HG03469 (cell line): ENCODE results near the gene HORMAD2.

Experiments used
- ATAC-seq: cut with Tn5 transposase; IDR thresholded peaks from one replicate; pipeline ENCODE4 v1.9.1; 2021; ENCODE audit warnings: mild to moderate bottlenecking, moderate library complexity, moderate number of reproducible peaks; ENCODE audit not compliant: unreplicated experiment

HORMAD2 gene, protein sequence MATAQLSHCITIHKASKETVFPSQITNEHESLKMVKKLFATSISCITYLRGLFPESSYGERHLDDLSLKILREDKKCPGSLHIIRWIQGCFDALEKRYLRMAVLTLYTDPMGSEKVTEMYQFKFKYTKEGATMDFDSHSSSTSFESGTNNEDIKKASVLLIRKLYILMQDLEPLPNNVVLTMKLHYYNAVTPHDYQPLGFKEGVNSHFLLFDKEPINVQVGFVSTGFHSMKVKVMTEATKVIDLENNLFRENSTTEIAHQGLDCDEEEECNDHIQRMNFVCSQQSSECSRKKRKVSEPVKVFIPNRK

GRCh38 chr22:30079952-30080533 lies at the start of gene HORMAD2:
TSS of gene HORMAD2 (plus strand) at chr22:30080464. CDS start at chr22:30093953, 13,489 bp downstream.
- no peak for ATAC-seq

DNA sequence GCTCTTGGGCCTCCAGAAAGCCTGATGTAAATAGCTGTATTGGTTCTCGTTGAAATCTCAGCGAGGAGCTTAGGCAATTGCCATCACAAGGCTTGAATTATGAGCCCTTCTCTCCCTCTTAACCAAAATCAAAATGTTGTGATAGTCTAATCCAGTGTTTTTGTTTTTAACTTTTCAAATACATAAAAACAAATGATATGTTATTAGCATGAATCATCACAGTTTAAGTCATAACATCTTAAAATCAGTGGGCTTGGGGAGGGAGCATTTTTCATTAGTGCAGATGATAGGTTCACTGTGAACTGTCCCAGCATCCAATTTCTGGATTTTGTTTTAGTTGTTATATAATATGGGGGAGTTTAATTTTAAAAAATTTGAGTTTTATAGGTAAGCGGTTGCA lies 48.9 kb upstream of the HORMAD2 start:
- no peak for ATAC-seq

DNA sequence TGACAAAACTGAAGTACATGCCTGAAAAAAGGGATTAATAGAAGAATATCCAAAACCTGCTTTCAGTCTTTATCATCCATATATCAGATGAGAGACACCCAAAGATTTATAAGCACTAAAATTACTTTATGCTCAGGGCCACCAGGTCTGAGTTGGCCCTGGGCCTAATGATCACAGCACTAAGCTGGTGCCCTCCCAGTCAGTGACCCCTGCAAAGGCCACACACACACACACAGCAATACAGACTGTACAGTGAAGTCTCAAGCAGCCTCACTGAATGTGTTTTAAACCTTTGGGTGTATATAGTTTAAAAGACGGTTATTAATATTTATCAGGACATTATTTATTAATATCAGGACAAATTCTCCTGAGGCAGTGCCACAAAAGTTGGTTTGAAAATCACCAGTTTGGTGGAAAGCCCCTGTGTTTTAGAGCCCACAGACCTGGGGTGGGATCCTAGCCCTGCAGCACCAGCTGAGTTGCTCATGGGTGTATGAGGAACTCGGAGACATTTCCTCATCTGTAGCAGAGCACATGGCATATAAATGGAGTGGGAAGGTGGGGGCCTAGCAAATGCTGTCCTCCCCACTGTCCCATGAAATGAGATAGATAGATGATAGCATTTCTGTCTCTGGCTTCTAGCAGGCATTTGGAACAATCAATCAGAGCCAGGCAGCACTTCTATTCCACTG lies 48.4 kb upstream of the HORMAD2 start:
- ATAC-seq, result no peak

DNA sequence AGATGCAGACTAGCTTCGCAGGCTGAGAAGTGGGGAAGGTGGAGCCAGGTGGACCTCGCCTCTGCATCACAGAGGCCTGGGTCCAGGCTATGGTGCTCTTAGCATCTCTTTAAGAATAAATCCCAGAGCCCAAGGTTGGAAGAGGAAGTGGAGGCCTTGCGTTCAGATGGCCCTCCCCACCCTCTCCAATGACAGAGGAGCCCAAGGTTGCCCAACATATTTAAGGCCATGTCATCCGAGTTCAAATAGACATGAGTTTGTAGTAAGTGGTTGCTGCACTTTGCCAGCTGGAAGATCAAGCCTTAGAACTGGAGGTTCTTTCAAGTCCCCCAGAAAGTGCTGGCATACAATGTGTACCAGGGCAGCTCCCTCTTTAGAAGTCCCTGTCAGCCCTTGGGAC lies 47.1 kb upstream of the HORMAD2 start:
- ATAC-seq, result no peak

DNA sequence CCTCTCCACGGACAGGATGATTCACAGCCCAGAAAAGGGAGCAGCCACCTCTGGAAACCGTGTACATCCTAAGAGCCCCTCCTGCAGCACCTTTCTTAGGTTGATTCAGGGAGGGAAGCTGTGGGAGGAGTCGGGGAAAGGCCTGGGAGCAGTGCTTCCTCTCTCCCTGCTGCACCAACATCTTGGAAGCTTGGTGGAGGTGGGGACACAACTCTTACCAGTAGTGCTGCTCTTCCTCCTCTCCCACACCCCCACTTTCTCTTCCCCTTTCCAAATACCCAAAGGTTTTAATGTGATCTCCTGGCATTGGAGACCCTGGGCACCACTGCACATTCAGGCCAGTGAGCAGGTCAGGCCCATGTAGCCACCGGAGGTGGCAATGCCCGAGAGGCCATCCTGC lies 46.4 kb upstream of the HORMAD2 start:
- no peak for ATAC-seq

DNA sequence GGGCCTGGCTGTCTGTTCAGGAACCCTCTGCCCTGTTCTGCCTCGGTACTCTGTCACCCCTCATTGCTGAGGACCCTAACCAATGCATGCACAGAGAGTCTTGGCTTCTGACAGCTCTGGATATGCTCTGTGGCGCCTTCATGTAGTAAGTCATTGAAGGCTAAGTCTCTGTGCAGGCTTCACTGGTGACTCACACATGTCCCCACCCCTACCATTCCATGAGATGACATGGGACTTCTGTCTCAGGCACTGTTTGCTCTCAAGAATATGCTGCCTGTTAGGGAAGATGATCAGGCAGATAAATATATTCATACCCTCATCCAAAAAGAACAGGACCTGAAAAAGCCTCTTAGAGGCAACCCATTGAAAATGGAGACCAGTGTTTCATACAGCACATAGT lies 43.6 kb upstream of the HORMAD2 start:
- no peak for ATAC-seq

DNA sequence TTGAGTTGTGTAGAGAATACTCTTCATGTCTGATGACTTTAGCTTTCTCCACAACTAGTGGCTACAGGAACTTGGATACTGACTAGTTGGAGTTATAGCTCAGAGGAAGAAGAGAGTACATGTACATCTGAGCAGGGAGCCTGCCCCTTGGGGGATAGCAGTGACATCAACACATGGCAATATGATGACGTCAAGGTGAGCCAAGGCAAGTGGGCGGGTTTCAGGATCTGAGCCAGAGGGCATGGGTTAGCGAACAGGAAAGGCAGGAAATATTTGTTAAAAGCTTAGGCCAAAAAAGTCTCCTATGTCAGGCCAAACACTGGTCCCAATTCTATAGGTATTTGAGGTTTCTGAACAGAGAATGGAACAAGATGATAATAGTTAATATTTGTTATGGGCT lies 42.0 kb upstream of the HORMAD2 start:
- ATAC-seq, result no peak

DNA sequence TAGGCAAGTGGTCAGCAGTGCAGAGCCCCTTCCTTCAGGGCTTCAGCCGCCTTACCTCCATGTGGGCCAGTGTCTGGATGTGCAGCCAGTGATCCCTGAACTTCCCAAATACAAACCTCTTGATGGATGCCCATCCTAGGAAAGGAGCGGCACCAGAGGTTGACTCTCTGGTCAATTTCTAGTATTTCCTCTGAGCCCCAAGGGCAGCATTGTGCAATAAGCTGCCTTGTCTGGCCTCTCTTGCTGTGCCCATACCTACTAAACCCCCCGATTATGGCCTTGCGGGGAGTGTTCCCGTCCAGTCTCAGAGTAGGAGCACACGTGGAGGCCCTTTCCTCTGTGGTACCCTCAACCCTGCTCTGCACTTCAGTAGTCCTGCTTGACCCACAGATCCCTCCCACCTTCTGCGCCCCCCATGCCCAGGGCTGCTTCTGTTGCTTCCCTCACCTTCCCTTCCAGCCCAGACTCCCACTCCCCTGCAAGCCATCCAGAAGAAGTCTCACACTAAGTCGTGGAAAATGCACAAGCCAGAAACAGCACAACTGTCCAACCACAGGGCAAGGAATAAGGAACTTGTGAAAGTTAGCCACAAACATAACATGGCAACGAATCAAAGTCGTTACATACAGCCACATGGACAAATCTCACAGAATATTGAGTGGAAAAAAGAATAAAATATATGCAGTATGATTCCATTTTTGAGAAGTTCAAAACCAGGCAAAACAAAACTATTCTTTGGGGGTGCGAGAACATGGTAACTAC lies 39.6 kb upstream of the HORMAD2 start:
- no peak for ATAC-seq

GRCh38 chr22:30041475-30041874 lies 38.8 kb upstream of the HORMAD2 start:
- no peak for ATAC-seq

- no peak for ATAC-seq
Observed at GRCh38 chr22:30041881-30042280, 38.4 kb upstream of the HORMAD2 start.

DNA sequence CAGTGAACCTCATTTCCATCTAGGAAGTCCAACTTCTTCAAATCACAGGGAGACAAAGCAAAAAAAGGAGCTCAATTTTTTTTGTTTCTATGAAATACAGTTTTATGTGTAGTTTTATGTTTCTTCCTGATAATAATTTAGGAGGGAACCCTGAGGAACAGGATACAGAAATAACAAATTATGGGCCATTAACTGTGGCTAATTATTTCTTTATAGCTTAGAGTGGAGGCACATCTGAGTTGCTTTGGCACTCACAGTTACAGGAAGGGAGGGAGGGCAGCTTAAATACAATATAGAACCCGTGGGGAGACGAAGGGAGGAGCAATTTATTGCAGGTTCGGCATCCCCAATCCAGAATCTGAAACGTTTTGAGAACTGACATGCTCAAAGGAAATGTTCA lies 37.1 kb upstream of the HORMAD2 start:
- ATAC-seq, result no peak

- no peak for ATAC-seq
Observed at GRCh38 chr22:30044369-30044768, 35.9 kb upstream of the HORMAD2 start.

GRCh38 chr22:30044881-30045493 lies 35.3 kb upstream of the HORMAD2 start:
- no peak for ATAC-seq

- no peak for ATAC-seq
Observed at GRCh38 chr22:30045494-30045887, 34.8 kb upstream of the HORMAD2 start.

DNA sequence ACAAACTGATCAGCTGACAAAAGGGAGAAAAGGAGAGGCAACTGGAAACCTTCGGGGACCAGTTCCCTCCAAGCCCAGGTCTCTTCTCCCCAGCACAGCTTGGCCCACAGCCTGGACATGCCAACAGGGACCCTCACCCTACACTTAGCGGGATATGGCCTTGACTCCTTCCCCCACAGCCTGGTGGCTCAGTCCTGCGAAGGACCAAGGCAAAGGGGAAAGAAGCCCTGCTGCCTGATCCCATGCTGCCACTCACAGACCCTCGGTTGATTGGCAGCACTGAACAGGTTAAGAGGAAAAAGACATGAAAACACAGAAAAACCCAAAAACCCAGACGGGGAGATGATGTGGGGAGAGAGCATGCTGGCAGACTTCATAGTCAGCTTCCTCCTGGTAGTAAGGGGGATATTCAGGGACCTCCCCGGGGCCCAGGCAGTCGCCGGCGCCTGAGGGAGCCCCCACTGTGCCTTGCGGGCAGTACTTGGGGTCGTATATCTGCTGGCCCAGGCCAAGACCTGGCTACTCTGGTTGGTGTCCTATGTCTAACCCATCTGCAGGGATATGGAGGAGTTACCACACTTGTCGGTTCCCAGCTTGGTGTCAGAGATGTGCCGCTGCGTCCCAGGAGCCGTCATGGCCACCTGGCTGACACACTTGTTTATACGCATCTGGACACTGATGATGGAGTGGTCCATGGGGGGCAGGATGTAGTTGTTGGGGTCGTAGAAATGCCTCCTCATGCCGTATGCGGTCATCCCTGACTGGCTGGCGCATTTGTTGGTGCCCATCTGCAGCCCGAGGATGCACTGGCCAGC lies 34.2 kb upstream of the HORMAD2 start:
- no peak for ATAC-seq

DNA sequence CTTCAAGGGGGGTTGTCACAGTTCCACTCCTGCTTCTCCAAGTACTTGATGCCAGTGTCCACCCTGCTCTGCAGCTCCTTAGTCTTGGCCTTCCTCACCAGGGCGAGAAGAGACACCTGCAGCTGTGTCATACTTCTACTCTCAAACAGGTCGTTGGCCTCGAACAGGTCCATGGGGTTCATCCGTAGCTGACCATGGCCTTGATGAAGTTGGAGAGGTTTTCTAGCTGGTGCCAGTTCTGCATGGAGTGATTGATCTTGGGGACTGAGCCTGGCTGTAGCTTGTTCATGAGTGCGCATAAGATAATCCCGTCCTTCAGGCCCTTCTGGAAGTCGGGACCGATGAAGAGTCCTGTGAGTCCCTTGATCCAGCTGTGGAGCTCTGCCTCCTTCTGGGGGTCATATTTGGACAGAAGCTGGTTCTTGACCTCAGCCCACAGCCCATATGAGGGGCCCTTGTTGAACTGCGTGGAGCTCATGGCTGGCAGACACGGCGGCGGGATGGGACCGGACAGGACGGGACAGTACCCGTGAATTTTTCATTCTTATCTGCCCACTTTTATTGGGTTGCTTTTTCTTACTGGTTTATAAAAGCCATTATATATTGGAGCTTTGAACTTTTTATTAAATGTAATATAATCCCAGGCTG lies 33.4 kb upstream of the HORMAD2 start:
- ATAC-seq, result no peak

DNA sequence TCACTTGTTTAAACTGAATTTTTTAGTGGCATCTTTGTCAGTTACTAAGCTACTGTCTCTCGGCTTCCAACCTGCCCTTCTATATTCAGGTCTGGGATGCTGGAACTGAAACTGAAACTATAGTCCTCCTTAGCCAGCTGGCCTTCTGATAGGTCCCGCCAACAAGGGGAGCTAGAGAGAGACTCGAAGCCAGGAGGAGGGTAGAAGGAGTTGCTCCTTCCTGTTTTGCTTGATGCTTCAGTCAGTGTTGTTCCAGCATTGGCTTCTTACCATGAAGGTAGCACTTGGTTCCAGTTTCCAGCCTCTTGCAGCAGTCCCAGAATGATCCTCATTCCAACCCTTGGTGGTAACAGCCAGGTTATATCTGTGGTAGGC lies 32.9 kb upstream of the HORMAD2 start:
- no peak for ATAC-seq

GRCh38 chr22:30048681-30049080 lies 31.6 kb upstream of the HORMAD2 start:
- no peak for ATAC-seq

DNA sequence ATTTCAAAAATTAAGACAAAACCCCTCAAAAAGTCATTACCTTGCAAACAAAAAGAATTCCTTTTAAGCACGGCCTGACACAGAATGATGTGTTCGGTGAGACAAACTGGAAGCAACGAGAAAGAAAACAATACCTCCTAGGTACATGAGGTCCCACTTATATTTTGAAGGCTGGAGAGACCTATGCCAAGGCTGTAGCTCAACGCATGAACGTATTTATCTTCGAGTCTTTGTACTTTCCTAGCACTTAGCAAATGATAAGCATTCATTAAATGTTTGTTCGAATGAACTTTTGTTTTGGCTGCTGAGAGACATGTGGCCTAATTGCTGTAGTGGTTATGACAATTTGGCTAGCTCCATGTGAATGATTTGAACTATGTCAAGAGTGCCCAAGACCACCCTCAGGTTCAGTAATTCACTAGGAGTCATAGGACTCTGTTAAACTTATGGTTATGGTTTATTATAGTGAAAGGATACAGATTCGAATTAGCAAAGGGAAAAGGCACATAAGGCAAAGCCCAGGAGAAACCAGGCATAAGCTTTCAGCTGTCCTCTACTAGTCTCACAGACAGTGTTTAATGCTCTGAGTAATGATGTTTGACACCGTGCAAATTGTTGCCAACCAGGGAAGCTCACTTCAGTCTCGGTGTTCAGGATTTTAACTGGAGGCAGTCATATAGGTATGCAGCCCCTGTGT lies 26.0 kb upstream of the HORMAD2 start:
- no peak for ATAC-seq
